Left ventricle myocardium superior (tissue), 1 donor: ENCODE data around the gene CAMK2G. TPM values are rescaled to one million over a fixed set of nuclear protein-coding genes. Genes with fewer than 3 reads are reported as not detected.
"Not testable (repeated sequence)": the region's sequence is repeated elsewhere in the genome, so short reads cannot be mapped to it uniquely, and the experiment has no call there.

Experiments used
- ATAC-seq: fragments of 200-7000 bp; cut with Tn5 transposase; one replicate; pipeline ENCODE4 v1.9.1; 2020; ENCODE audit warnings: mild to moderate bottlenecking, moderate library complexity
- DNase-seq: peaks from one replicate; pipeline ENCODE4 v3.0.0-alpha.2; 2020
- intact Hi-C: fragments of 100-400 bp; cut with micrococcal nuclease; formaldehyde crosslinking; loops from one replicate; pipeline ENCODE4 v1.11.0; 2022
- total RNA-seq: library from RNA; stranded (reverse); fragmentation: NEBNext Ultra II Directional; extraction: Animal tissue kit (Norgen Biotek cat#: 25700); gene quantifications from one replicate; pipeline ENCODE4 v1.2.1, GENCODE V29; 2021
- donor health status: DM: no; HTN: yes; CAD: no; lungs with severe emphysema.

Gene CAMK2G
- total RNA-seq, 1 donor from 2014 or later = 11.9 TPM

DNA sequence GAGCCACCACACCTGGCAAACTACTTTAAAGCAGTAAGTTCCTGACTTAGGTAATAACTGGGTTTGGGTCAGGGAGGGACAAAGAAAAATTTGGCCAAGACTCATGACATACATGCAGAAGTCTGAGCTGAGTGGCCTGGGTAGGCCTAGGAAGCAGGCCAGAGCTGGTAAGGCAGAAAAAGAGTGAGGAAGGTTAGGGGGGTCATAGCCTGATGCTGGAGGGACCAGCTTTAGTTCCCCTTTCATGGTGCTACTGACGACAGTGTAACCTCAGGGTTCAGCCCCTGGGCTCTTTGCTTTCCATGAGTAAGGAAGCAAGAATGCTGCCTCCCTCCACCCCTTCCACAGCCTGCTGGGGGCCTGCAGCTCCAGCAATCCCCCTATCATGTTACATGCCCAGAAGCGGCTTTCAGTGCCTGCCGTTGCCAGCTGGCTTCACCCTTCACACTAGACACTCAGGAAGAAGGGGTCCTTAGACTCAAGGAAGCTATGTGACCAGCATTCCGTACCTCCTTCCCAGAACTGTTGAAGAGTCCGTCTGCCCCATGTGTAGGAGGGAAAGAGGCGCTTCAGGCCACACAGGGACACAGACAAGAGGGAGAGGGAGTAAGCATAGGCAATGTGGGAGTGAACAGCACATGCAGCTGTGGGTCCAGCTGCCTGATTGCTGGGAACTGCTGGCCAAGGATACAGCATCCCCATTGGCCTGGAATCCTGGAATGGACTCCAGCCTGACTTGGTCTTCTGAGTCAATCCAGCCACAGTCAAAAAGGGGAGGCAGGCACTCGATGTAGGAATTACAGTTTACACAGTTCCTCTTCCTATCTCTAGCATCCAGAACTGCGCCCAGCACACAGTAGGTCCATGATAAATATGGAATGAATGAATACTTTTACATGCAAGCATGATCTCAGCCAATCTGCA is 32.4 kb upstream of the CAMK2G start:
- DNase-seq (peak; percentile 72), ATAC-seq (peak; percentile 82)
- intact Hi-C loops = no loop called here

DNA sequence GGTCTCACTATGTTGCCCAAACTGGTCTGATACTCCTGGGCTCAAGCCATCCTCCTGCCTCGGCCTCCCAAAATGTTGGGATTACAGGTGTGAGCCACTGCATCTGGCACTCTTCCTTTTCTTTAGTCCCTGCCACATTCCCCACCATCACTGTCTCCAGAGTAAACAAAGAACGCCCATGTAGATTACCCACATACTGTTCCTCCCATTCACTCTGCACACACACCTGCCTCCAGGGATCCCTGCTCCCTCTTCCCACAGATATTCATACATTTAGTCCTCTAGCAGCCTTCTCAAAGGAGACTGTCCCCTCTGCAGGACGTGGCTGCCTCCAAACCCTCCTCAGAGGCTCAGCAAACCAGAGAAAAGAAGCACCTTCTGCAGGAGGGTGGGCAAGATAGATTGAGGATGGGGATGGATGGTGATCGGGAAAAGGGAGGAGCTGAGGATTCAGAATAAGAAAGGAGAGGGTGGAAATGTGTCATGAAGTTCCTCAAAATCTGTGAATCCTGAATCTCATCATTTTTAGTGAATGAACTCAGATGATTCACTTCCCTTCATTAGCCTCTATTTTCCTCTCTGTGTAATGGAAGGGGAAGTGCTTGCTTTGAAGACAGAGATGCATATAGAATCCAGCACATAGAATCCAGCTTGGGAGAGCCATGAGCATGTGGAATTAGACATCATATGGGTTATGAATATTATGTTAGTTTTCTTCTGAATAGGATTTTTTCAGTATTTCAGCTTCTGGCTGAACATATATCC is 31.1 kb upstream of the CAMK2G start:
- intact Hi-C loops = no loop called here
- no peak for ATAC-seq
- no peak for DNase-seq

DNA sequence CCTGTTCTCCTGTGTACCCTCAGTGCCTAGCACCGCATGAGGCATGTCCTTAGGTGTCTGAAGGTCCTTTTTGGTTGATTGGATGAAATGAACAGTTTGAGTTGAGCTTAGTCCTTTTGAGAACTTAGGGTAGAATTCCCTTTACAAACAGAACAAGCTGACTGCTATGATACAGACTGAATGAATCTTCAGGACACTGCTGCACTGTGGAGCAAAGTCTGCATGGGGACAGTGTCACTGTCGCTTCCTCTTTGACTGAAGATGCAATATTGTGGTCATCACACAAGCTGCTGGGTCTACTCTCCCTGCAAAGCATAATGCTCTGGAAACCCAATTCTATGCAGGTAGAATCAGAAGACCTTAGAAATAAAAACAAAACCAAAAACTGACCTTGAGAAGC is 28.0 kb upstream of the CAMK2G start:
- DNase-seq (no peak), ATAC-seq (no peak)
- intact Hi-C loops = no loop called here

DNA sequence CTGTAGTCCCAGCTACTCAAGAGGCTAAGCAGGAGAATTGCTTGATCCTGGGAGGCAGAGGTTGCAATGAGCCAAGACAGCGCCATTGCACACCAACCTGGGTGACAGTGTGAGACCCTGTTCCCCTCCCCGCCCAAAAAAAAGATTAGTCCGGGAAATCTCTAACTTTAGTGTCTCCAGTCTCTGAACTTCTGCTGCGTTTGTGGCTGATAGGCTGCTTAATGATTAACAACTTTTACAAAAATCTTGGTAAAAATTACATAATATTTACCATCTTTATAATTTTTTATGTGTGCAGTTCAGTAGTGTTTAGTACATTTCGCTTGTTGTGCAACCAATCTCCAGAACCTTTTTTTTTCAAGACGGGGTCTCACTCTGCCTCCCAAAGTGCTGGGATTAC is 26.9 kb upstream of the CAMK2G start:
- no peak for ATAC-seq
- intact Hi-C loops = no loop called here
- no peak for DNase-seq

DNA sequence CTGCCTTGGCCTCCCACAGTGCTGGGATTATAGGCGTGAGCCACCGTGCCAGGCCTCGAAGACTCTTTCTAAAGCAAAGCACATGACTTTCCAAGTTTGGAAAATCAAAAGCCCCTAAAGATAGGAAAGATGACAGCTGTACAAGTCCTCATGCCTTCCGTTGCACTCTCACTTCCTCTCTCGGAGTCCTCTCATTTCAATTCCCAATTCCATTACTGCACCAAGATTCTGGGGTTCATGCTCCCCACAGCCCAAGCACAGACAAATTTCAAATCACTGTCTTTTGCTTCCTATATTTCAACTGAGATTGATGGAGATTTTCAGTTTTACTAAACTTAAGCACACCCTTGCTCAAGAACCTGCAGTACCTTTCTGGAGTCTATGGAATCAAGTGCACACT is 25.7 kb upstream of the CAMK2G start:
- DNase-seq (no peak), ATAC-seq (no peak)
- intact Hi-C loops = no loop called here

DNA sequence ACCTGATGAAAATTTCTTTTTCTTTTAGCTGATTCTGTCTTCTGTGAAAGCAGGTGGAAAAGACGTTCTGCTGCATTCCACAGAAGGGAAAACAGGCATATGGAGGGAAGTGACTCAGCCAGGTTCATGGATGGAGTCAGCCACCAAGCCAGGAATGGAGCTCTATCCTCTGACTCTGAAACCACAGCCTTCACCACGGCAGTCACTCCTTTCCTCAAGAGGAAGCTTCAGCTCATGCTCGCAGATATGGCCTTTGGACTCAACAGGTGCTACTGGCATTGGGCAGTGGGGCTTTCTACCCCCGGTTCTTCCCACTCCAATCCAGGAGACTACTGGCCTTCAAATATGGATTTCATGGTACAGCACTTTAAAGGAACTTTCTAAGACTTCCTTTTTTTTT is 25.1 kb upstream of the CAMK2G start:
- DNase-seq = no peak
- no peak for ATAC-seq
- intact Hi-C loops = no loop called here

DNA sequence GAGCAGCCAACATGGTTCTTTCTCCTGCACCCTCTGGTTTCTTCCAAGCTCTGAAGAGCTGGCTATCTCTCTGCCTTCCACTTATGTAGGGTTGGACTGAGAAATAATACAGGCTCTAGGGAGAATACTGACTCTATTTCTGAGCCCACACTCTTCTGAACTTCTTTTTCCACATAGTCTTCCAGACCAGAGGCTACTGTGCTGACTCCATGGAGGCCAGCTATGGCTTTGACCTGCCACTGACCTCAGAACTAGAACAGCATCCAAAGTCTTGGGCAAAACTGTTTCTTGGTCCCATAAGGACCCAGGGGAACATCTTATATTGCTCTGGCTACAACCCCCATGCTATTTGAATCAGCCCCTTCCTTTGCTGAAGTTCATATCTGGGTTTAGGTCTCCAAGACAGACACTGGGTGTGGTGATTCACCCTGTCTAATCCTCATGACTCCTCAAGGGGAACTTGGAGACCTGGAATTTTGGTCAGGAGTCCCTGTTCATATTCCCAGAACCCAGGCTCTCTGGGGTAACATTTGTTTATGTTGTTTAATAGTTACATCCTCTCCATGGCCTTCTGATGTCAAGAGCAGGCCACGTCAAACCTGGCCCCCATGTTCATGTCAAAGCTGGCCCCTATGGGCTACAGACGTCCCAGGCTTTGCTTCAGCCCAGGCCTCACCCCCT is 24.5 kb upstream of the CAMK2G start:
- peak; percentile 49 for ATAC-seq

DNA sequence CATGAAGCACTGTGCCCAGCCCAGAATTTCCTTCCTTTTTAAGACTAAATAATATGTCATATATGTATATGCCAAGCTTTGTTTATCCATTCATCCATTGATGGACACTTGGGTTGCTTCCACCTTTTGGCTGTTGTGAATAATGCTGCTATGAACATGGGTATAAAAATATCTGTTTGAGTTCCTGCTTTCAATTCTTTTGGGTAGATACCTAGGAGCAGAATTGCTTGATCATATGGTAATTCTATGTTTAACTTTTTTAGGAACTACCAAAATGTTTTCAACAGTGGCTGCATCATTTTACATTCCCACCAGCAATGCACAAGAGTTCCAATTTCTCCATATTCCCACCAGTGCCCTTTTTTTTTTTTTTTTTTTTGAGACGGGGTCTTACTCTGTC is 23.3 kb upstream of the CAMK2G start:
- ATAC-seq = no peak
- intact Hi-C loops = no loop called here
- no peak for DNase-seq

More for the DNA sequence above, 24.5 kb upstream of the CAMK2G start:
- DNase-seq = no peak
- intact Hi-C loops = no loop called here

DNA sequence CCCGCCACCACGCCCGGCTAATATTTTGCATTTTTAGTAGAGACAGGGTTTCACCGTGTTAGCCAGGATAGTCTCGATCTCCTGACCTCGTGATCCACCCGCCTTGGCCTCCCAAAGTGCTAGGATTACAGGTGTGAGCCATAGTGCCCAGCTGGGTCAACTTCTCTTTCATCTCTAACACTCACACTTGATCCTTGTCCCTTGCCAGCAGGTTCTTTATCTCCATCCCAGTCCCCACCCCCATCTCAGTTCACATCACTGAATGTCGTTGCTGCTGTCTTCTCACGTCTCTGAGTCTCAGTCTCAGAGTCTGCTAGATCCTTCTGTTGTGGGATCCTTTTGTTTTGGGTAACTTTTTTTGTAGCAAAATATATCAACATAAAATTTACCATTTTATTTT is 21.0 kb upstream of the CAMK2G start:
- intact Hi-C loops, ATAC-seq, DNase-seq: not testable (repeated sequence)

DNA sequence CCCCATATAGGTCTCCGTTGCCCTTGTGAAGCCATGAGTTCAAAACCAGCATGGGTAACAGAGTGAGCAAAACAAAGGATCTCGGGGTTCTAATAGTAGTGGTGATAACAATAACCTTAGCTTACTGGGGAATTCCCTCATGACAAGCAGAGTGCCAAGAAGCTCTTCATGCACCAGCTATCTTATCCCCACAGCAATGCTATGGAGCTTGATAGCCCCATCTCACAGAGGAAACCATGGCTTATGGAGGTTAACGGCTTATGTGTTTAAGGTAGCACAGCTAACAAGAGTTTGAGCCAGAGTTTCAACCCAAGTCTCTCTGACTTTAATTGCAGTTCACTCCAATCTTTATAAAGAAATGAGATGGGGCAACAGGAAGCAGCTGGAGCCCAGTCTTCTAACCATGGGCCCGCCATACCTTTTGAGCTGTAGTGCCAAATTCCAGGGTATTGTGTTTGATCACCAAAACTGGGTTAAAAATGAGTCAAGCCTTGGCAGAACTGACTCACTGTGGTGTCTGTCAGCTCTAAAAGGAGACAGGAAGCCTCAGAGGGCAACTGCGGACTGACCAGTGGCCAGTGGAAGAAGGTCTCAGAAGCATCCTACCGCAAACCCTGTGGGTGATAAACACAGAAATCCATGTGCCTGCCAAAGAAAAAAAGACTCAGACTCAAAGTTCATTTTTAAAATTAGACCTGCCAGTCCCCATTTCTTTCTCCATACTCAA is 20.1 kb upstream of the CAMK2G start:
- DNase-seq (no peak), ATAC-seq (no peak)
- intact Hi-C loops = no loop called here

DNA sequence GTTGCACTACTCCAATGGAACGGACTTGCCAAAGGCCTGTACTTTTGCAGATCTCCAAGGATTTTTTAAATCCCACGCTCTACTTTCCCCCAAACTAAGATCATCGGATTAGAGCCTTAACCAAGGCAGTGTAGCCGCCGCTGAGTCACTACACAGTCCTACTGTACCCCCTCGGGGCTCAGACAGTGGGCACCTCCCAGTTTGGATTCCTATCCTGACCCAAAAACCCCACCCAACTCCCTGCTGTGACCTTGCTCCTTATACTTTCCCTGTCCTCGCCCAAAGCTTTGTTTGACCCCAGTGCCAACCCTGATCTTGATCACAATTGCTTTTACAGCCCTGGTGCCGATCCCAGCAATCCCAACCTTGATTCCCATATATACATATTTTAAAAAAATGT is 19.1 kb upstream of the CAMK2G start:
- ATAC-seq = no peak
- intact Hi-C loops = no loop called here
- DNase-seq = no peak

DNA sequence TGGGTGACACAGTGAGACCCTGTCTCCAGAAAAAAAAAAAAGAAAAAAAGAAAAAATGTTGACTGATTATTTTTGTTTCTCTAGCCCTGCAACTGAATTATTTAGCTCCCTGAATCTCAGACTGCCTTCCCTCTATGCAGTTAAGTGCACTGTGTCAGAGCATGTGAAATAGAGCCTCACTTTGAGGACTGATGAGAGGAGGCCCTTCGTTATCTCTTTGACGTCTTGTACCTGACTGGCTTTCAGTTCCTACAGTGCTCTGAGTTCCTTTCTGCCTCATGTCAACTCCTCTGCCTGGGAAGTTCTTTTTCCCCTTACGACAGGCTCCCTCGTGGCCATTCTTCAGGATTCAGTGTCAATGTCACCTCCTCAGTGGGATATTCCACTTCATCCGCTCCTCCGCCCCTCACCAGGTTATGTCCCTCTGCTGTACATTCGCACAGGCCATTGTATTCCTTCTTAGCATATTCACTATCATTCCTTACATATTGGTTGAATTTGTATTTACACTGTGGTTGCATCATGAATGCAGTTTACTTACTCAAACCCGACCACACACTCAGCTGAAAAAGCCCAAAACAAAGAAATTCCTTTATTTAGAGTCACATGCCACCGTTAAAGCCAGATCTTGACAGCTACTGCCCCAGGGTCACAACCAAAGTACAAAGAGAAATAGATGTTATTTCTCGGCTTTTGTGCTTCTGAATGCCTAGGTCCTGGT is 18.1 kb upstream of the CAMK2G start:
- intact Hi-C loops = no loop called here
- DNase-seq (no peak), ATAC-seq (no peak)

DNA sequence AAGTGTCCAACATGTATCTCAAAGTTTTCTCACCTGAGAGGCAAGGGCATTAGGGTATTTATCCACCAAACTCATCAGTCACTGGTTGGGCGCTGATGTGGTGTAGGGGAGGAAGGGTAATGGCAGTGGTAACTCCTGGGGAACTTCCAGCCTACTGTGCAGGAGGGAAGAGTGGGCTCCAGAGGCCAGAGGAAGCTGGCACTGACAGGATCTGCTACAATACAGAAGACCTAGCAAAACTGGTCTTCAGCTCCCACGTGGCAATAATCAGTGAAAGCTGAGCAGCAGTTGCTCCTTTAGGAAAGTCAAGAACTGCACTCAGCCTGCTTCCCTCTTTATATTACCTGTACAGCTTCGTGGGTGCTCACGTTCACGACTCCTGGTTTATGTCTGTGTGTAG is 17.2 kb upstream of the CAMK2G start:
- no peak for ATAC-seq
- intact Hi-C loops = no loop called here

DNA sequence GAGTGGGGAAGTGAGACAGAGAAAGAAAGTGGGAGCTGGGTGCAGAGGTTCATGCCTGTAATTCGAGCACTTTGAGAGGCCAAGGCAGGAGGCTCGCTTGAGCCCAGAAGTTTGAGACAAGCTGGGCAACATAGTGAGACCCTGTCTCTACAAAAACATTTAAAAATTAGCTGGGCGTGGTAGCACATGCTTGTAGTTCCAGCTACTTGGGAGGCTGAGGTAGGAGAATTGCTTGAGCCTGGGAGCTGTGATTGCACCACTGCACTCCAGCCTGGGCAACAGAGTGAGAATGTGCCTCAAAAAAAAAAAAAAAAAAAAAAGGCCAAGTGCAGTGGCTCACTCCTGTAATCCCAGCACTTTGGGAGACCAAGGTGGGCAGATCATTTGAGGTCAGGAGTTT is 16.5 kb upstream of the CAMK2G start:
- intact Hi-C loops = not testable (repeated sequence)

More for the DNA sequence above, 17.2 kb upstream of the CAMK2G start:
- no peak for DNase-seq

DNA sequence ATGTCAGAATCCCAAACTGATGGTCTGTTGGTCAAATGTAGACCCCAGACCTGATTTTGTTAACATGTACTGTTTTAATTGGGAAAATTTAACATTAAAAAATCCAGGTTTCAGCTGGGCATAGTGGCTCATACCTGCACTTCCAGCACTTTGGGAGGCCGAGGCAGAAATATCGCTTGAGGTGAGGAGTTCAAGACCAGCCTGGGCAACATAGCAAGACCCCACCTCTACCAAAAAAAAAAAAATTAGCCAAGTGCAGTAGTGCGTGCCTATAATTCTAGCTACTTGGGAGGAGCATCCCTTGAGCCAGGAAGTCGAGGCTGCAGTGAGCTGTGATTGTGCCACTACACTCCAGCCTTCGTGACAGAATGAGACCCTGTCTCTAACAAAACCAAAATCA is 15.9 kb upstream of the CAMK2G start:
- ATAC-seq = no peak
- intact Hi-C loops = no loop called here

More for the DNA sequence above, 16.5 kb upstream of the CAMK2G start:
- ATAC-seq, DNase-seq: not testable (repeated sequence)

DNA sequence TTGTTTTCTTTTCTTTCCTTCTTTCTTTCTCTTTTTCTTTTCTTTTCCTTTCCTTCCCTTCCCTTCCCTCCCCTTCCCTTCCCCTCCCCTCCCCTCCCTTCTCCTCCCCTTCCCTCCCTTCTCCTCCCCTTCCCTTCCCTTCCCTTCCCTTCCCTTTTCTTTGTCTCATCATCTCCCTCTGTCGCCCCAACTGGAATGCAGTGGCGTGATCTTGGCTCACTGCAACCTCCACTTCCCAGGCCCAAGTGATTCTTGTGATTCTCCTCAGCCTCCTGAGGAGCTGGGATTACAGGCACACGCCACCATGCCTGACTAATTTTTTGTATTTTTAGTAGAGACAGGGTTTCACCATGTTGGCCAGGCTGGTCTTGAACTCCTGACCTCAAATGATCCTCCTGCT is 15.1 kb upstream of the CAMK2G start:
- intact Hi-C loops = loop anchor here (5.0 to 10.0 kb wide), 2 partner anchors 53 to 195 kb away; no protein-coding TSS in a partner anchor
- DNase-seq, ATAC-seq: not testable (repeated sequence)

More for the DNA sequence above, 15.9 kb upstream of the CAMK2G start:
- DNase-seq = no peak

DNA sequence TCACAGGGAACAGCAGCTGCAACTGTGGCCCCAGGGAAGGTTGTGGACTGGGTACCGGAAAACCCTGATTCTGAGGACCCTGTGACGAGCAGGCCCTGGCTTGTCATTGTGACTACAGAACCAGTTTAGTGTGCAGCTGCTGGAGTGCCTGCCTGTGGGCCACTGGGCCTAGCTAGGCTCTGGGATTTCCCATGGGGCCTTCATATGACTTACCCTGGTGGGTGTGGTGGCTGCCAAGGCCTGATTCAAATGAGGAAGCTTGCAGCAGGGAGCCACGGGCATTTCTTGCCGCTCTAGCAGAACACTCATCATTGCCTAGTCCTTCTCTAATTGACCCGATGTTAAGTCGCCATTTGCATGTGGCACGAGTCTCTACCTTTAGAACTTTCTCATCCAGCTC is 14.7 kb upstream of the CAMK2G start:
- peak; percentile 66 for DNase-seq
- intact Hi-C loops = loop anchor here (5.0 to 10.0 kb wide), 2 partner anchors 53 to 196 kb away; no protein-coding TSS in a partner anchor
- peak; percentile 20 for ATAC-seq

DNA sequence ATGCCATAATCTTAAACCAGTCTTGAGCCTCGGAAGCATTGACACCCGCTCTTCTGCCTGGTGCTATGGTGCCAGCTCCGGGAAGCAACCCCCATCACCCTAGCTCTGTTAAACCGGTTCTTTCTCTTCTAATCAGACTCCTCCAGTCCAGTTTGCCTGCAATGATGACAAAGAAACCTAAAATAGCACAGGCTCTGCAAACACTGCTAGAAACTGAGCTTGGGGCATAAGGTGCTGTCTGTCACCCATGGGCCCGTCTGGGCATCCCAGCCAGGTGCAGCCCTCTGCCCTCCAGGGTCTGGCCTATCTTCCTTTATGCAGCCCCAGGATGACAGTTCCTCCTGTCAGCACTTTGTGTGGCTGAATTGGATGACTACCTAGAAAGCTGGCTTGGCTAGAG is 14.2 kb upstream of the CAMK2G start:
- intact Hi-C loops = loop anchor here (5.0 to 10.0 kb wide), 2 partner anchors 54 to 196 kb away; no protein-coding TSS in a partner anchor
- DNase-seq (no peak), ATAC-seq (peak; percentile 53)
